ENCODE results near the gene SAPCD2. TPM values are rescaled to one million over a fixed set of nuclear protein-coding genes. Genes with fewer than 3 reads are reported as not detected.

Gene SAPCD2
- polyA plus RNA-seq, 1 donor (not counting 4 experiments of a cell fraction or from before 2014, with no cell fraction given), result 1.6 TPM

DNA sequence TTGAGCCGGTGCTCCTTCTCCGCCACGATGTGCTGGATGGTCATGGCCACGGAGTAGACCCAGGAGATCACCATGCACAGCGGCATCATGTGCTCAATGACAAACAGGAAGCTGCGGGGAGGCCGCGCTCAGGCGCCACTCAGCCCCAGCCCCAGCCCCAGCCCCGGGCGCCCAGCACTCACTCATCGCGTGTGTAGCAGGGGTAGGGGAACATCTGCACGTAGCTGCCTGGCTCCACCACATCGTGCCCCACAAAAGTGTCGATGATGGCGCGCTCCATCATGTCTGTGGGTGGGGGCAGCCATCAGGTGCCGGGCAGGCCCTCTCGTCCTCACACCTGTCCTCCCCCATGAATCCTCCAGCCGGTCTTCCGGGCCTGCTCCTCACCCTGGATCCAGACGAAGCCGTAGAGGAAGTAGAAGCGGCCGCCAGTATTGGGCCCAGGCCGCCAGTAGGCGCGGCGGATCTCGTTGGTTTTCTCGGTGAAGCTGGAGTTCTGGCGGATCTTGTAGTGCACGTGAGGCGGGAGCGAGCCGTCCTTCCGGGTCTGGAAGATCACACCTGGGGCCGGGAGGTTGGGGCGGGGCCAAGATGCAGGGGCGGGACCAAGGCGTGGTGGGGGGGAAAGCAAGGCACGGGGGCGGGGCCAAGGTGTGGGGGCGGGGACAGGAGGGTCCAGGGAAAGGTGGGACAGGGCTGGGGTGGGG is 52.4 kb downstream of the SAPCD2 start:
- H3K9ac ChIP-seq (ENCODE audit: control insufficient read depth, extremely low read depth, insufficient read depth, low read length), result no peak overlapping the region
- H3K4me3 ChIP-seq (ENCODE audit: control insufficient read depth in 2 of 3, extremely low read depth in 1 of 3, insufficient read depth in 2 of 3, low read depth in 1 of 3, low read length in 3 of 3), result no peak overlapping the region
- H2AFZ ChIP-seq (ENCODE audit: control insufficient read depth, low read length), result no peak overlapping the region
- H4K20me1 ChIP-seq (ENCODE audit: control insufficient read depth, extremely low read depth, insufficient read depth, low read length), result no peaks in the 10 kb centered on the region
- H3K79me2 ChIP-seq (ENCODE audit: control insufficient read depth, insufficient read depth, low read length), result no peaks in the 10 kb centered on the region
- H3K9me1 ChIP-seq (ENCODE audit: control insufficient read depth, extremely low read depth, insufficient read depth, low read length), result no peaks in the 10 kb centered on the region
- no peak overlapping the region for H3K4me2 ChIP-seq (ENCODE audit: control insufficient read depth, extremely low read depth, insufficient read depth, low read depth, low read length)
- TF ChIP-seq CTCF (optimal IDR thresholded peaks at IDR 0.05 in 1 of 3, IDR thresholded peaks at IDR 0.05 in 1 of 3, conservative IDR thresholded peaks at IDR 0.05 in 1 of 3; ENCODE audit: extremely low read depth in 1 of 3, insufficient read depth in 2 of 3, low read length in 3 of 3), result no peak
- TF ChIP-seq EZH2 (IDR thresholded peaks at IDR 0.05; ENCODE audit: low read length), result no peak
- FAIRE-seq (no peak), DNase-seq (ENCODE audit: low read depth, low spot score) (no peak)
- H3K4me1 ChIP-seq (ENCODE audit: control insufficient read depth, extremely low read depth, insufficient read depth, low read length), result no peaks in the 10 kb centered on the region
- H3K9me3 ChIP-seq (ENCODE audit: control insufficient read depth, low read depth, low read length), result no peaks in the 10 kb centered on the region
- no peaks in the 10 kb centered on the region for H3K27me3 ChIP-seq (ENCODE audit: control insufficient read depth, extremely low read depth, insufficient read depth, low read length)
- dilution Hi-C loops (cut with MboI; ENCODE audit: extremely low pct_ligation_motif_present, low sequenced_read_pairs), result no loop called here
- H3K27ac ChIP-seq (ENCODE audit: control insufficient read depth, insufficient read depth, low read length), result no peak overlapping the region
- no peaks in the 10 kb centered on the region for H3K36me3 ChIP-seq (ENCODE audit: control insufficient read depth in 2 of 2, extremely low read depth in 1 of 2, insufficient read depth in 2 of 2, low read length in 2 of 2)

GRCh38 chr9:137017071-137017470 is 53.3 kb downstream of the SAPCD2 start:
- no peak for FAIRE-seq
- TF ChIP-seq EZH2 (IDR thresholded peaks at IDR 0.05; ENCODE audit: low read length), result no peak
- TF ChIP-seq CTCF (optimal IDR thresholded peaks at IDR 0.05 in 1 of 3, IDR thresholded peaks at IDR 0.05 in 1 of 3, conservative IDR thresholded peaks at IDR 0.05 in 1 of 3; ENCODE audit: extremely low read depth in 1 of 3, insufficient read depth in 2 of 3, low read length in 3 of 3), result no peak

More at GRCh38 chr9:137017071-137017470, 53.3 kb downstream of the SAPCD2 start:
- H3K9ac ChIP-seq (ENCODE audit: control insufficient read depth, extremely low read depth, insufficient read depth, low read length), result no peak overlapping the region
- H3K79me2 ChIP-seq (ENCODE audit: control insufficient read depth, insufficient read depth, low read length), result no peaks in the 10 kb centered on the region
- H3K27ac ChIP-seq (ENCODE audit: control insufficient read depth, insufficient read depth, low read length), result no peak overlapping the region
- H3K27me3 ChIP-seq (ENCODE audit: control insufficient read depth, extremely low read depth, insufficient read depth, low read length), result no peaks in the 10 kb centered on the region
- no peaks in the 10 kb centered on the region for H3K9me1 ChIP-seq (ENCODE audit: control insufficient read depth, extremely low read depth, insufficient read depth, low read length)
- no peak overlapping the region for H3K4me3 ChIP-seq (ENCODE audit: control insufficient read depth in 2 of 3, extremely low read depth in 1 of 3, insufficient read depth in 2 of 3, low read depth in 1 of 3, low read length in 3 of 3)
- H3K4me1 ChIP-seq (ENCODE audit: control insufficient read depth, extremely low read depth, insufficient read depth, low read length), result no peaks in the 10 kb centered on the region
- dilution Hi-C loops (cut with MboI; ENCODE audit: extremely low pct_ligation_motif_present, low sequenced_read_pairs), result no loop called here
- no peak overlapping the region for H2AFZ ChIP-seq (ENCODE audit: control insufficient read depth, low read length)
- no peaks in the 10 kb centered on the region for H3K9me3 ChIP-seq (ENCODE audit: control insufficient read depth, low read depth, low read length)
- H4K20me1 ChIP-seq (ENCODE audit: control insufficient read depth, extremely low read depth, insufficient read depth, low read length), result no peaks in the 10 kb centered on the region
- no peak overlapping the region for H3K4me2 ChIP-seq (ENCODE audit: control insufficient read depth, extremely low read depth, insufficient read depth, low read depth, low read length)
- no peaks in the 10 kb centered on the region for H3K36me3 ChIP-seq (ENCODE audit: control insufficient read depth in 2 of 2, extremely low read depth in 1 of 2, insufficient read depth in 2 of 2, low read length in 2 of 2)
- no peak for DNase-seq (ENCODE audit: low read depth, low spot score)
